ENCODE measurements around the gene PANX1.

- TF ChIP-seq ZNF274 (IDR thresholded peaks at IDR 0.05; ENCODE audit: insufficient read depth, insufficient read length) (no peak), CTCF (IDR thresholded peaks at IDR 0.05 in 2 of 3, conservative IDR thresholded peaks at IDR 0.05 in 1 of 3; ENCODE audit: control insufficient read depth in 2 of 3, extremely low read depth in 1 of 3, insufficient read depth in 1 of 3, low read depth in 3 of 3, low read length in 3 of 3) (no peak), POLR2A (IDR thresholded peaks at IDR 0.05; ENCODE audit: low read depth, low read length) (no peak), FOXM1 (IDR thresholded peaks at IDR 0.05; ENCODE audit: low read depth, low read length) (no peak), REST (IDR thresholded peaks at IDR 0.05; ENCODE audit: low read depth, low read length) (no peak), IRF3 (IDR thresholded peaks at IDR 0.05) (no peak), MAX (IDR thresholded peaks at IDR 0.05; ENCODE audit: low read depth, low read length) (no peak), KAT2A (conservative IDR thresholded peaks at IDR 0.05; ENCODE audit: control insufficient read depth, low read depth, low read length) (no peak), ZBTB40 (IDR thresholded peaks at IDR 0.05; ENCODE audit: borderline replicate concordance) (no peak), HCFC1 (IDR thresholded peaks at IDR 0.05; ENCODE audit: low read length) (no peak)
Measured at GRCh38 chr11:94125407-94126115, 3.1 kb upstream of the PANX1 start.
